Measurements from ENCODE around the gene KRTAP4-5.
"Not testable (repeated sequence)": the region's sequence is repeated elsewhere in the genome, so short reads cannot be mapped to it uniquely, and the experiment has no call there.

GRCh38 chr17:41160190-41160589 lies 10.6 kb upstream of the KRTAP4-5 start:
- TF ChIP-seq POLR2A, CTCF (IDR thresholded peaks at IDR 0.05): not testable (repeated sequence)
